OCI-LY1 (cell line): Measurements from ENCODE around the gene CACNA1I.

ENCODE experiments used
- H2AFZ ChIP-seq: fragments of 200-600 bp; sonication (generic), shearing (Covaris generic); 2 replicates; pipeline ENCODE4 v1.6.0; 2014; ENCODE audit warnings: antibody characterized with exemption, mild to moderate bottlenecking, low read length
- H3F3A ChIP-seq: fragments of 200-600 bp; sonication (generic), shearing (Covaris generic); 2 replicates; pipeline ENCODE4 v1.6.0; 2014; ENCODE audit warnings: mild to moderate bottlenecking, antibody characterized with exemption, low read length, moderate library complexity; ENCODE audit not compliant: insufficient read depth
- H3K27ac ChIP-seq: fragments of 200-600 bp; sonication (generic); 2 replicates; pipeline ENCODE4 v1.5.1; 2014; ENCODE audit warnings: low read length, mixed run types, mild to moderate bottlenecking, low read depth; ENCODE audit not compliant: poor library complexity, severe bottlenecking
- H3K27me3 ChIP-seq: fragments of 200-600 bp; sonication (generic); 2 replicates; pipeline ENCODE4 v1.6.0; 2014; ENCODE audit warnings: antibody characterized with exemption, mild to moderate bottlenecking, low read length, moderate library complexity; ENCODE audit not compliant: insufficient read depth
- H3K36me3 ChIP-seq: fragments of 200-600 bp; sonication (generic); 2 replicates; pipeline ENCODE4 v1.6.1; 2014; ENCODE audit warnings: mild to moderate bottlenecking, antibody characterized with exemption, low read length, moderate library complexity, mixed read lengths; ENCODE audit not compliant: insufficient read depth
- H3K4me1 ChIP-seq: fragments of 200-600 bp; sonication (generic); 2 replicates; pipeline ENCODE4 v1.5.1; 2014; ENCODE audit warnings: mild to moderate bottlenecking, low read length, moderate library complexity; ENCODE audit not compliant: insufficient read depth, severe bottlenecking
- H3K4me2 ChIP-seq: fragments of 200-600 bp; sonication (generic), shearing (Covaris generic); 2 replicates; pipeline ENCODE4 v1.6.1; 2014; ENCODE audit warnings: low read length
- H3K4me3 ChIP-seq: fragments of 200-600 bp; sonication (generic); 2 replicates; pipeline ENCODE4 v1.5.1; 2014; ENCODE audit warnings: low read length, low read depth, mild to moderate bottlenecking, mixed read lengths; ENCODE audit not compliant: poor library complexity, severe bottlenecking
- H3K79me2 ChIP-seq: fragments of 200-600 bp; shearing (Covaris generic); 2 replicates; pipeline ENCODE4 v1.6.1; 2016; ENCODE audit warnings: mixed run types, low read length, mixed read lengths; ENCODE audit not compliant: insufficient read depth
- H3K9ac ChIP-seq: fragments of 200-600 bp; sonication (generic), shearing (Covaris generic); 2 replicates; pipeline ENCODE4 v1.6.1; 2014; ENCODE audit warnings: mild to moderate bottlenecking, low read length, mixed read lengths
- H3K9me2 ChIP-seq: fragments of 200-600 bp; sonication (generic), shearing (Covaris generic); 2 replicates; pipeline ENCODE4 v1.6.1; 2014; ENCODE audit warnings: low read depth, mild to moderate bottlenecking, low read length, mixed read lengths
- H3K9me3 ChIP-seq: fragments of 200-600 bp; shearing (Covaris generic); 2 replicates; pipeline ENCODE4 v1.6.1; 2014; ENCODE audit warnings: low read length, mixed read lengths
- H4K20me1 ChIP-seq: fragments of 200-600 bp; sonication (generic), shearing (Covaris generic); 2 replicates; pipeline ENCODE4 v1.6.0; 2016; ENCODE audit warnings: mild to moderate bottlenecking, low read length; ENCODE audit not compliant: insufficient read depth
- CTCF ChIP-seq: fragments of 200-600 bp; sonication (generic), shearing (Covaris generic); IDR thresholded peaks from 2 replicates; pipeline ENCODE4 v1.5.1; 2017; ENCODE audit warnings: mild to moderate bottlenecking, antibody characterized with exemption, low read length, moderate library complexity, mixed read lengths
- EZH2 ChIP-seq: fragments of 200-600 bp; sonication (generic), shearing (Covaris generic); IDR thresholded peaks from 2 replicates; pipeline ENCODE4 v1.8.0; 2017; ENCODE audit warnings: borderline replicate concordance, mixed run types, mild to moderate bottlenecking, antibody characterized with exemption, low read length, moderate library complexity, mixed read lengths

CACNA1I gene

DNA sequence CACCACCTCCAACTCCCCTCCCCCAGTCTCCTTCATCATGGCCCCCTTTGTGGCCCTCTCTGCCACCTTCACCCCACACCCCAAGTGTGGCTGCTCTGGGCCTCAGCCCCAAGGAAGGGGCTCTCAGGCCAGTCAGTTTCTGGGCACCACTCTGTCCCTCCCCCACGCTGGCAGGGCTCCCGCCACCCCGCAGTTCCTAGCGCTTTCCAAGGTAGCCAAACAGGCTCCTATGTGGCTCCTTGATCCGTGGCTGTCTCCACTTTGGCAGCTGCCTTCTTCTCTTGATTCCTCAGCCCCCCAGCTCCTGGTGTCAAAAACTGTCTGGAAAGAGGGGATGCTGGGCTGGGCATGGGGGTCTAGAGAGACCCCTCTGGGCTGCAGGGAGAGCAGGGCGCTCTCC is 10.4 kb upstream of the CACNA1I start:
- no peaks in the 10 kb centered on the region for H4K20me1 ChIP-seq
- H3K9me2 ChIP-seq: no peaks in the 10 kb centered on the region
- H3K9ac ChIP-seq: no peak overlapping the region
- H3K79me2 ChIP-seq: no peaks in the 10 kb centered on the region
- TF ChIP-seq CTCF (no peak), EZH2 (no peak)
- H3K4me3 ChIP-seq: no peak overlapping the region
- 0 out of 2 replicates have a peak, but pooled peaks cover 3% of the 10 kb centered on the region for H3K27me3 ChIP-seq
- H3K4me1 ChIP-seq: no peaks in the 10 kb centered on the region
- no peak overlapping the region for H3K27ac ChIP-seq
- no peaks in the 10 kb centered on the region for H3K36me3 ChIP-seq
- H2AFZ ChIP-seq: no peak overlapping the region
- H3K4me2 ChIP-seq: no peak overlapping the region
- H3K9me3 ChIP-seq: no peaks in the 10 kb centered on the region
- no peaks in the 10 kb centered on the region for H3F3A ChIP-seq

DNA sequence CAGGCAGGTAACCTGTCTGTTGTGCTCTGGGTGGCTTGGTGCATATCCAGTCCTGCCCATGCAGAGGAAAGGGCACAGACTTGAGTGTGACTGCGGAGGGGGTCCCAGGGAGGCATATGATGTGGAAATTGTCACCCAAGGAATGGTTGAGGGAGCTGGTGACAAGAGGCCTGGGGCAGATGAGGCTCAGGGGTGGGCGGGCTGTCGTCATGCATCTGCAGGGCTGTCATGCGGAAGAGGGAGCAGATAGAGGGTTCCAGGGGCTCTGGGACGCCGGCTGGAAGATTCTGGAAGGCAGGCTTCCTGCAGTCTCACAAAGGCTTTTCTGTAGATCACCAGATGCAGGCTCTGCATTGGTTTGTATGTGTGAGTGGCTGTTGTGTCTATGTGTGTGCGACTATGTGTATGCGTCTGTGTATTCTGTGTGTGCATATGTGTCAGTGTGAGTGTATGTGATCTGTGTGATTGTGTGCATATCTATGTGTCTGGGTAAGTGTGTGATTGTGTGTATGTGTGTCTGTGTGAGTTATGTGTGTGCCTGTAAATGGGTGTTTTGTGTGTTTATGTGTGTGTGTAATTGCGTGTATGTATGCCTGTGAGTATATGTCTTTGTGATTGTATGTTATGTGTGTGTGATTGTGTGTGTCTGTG is 7.6 kb upstream of the CACNA1I start:
- H3F3A ChIP-seq: no peaks in the 10 kb centered on the region
- H3K4me3 ChIP-seq: no peak overlapping the region
- no peaks in the 10 kb centered on the region for H3K9me3 ChIP-seq
- H4K20me1 ChIP-seq: no peaks in the 10 kb centered on the region
- H2AFZ ChIP-seq: no peak overlapping the region
- TF ChIP-seq CTCF (no peak), EZH2 (no peak)
- H3K27ac ChIP-seq: no peak overlapping the region
- no peak overlapping the region for H3K4me2 ChIP-seq
- no peaks in the 10 kb centered on the region for H3K79me2 ChIP-seq
- no peaks in the 10 kb centered on the region for H3K36me3 ChIP-seq
- 0 out of 2 replicates have a peak, but pooled peaks cover 3% of the 10 kb centered on the region for H3K27me3 ChIP-seq
- no peaks in the 10 kb centered on the region for H3K9me2 ChIP-seq
- H3K9ac ChIP-seq: no peak overlapping the region
- H3K4me1 ChIP-seq: no peaks in the 10 kb centered on the region

DNA sequence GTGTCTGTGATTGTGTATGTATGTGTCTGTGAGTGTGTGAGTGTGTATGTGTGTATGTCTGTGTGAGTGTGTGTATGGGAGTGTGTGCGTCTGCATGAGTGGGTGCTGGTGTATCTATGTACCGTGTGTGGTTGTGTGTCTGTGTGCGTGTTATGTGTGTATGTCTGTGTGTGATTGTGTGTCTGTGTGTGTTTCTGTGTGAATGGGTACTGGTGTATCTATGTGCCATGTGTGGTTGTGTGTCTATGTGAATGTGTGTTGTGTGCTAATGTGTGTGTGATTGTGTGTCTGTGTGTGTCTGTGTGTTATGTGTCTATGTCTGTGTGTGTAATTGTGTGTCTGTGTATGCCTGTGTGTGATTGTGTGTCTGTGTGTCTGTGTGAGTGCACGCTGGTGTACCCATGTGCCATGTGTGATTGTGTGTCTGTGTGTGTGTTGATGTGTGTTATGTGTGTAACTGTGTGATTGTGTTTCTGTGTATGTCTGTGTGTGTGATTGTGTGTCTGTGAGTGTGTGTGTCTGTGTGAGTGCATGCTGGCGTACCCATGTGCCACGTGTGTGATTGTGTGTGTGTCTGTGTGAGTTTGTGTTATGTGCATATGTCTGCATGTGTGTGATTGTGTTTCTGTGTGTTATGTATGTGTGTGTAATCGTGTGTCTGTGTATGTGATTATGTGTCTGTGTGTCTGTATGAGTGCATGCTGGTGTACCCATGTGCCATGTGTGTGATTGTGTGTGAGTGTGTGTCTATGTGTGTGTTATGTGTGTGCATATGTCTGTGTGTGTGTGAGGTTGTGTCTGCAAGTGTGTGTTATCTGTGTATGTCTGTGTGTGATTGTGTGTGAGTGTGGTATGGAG is 6.8 kb upstream of the CACNA1I start:
- Histone ChIP-seq H3K36me3 (no peaks in the 10 kb centered on the region), H3K9me3 (no peaks in the 10 kb centered on the region), H3K9ac (no peak overlapping the region), H3K4me3 (no peak overlapping the region), H3K27me3 (0 out of 2 replicates have a peak, but pooled peaks cover 3% of the 10 kb centered on the region), H3K79me2 (no peaks in the 10 kb centered on the region), H4K20me1 (no peaks in the 10 kb centered on the region), H3K4me2 (no peak overlapping the region), H2AFZ (no peak overlapping the region), H3K4me1 (no peaks in the 10 kb centered on the region), H3K27ac (no peak overlapping the region), H3K9me2 (no peaks in the 10 kb centered on the region), H3F3A (no peaks in the 10 kb centered on the region)
- no peak for TF ChIP-seq CTCF
- TF ChIP-seq EZH2: no peak
